RWPE1 (cell line): Measurements from ENCODE around the gene FUT7.

Experiments used
- CTCF ChIA-PET: fragments of 350-600 bp; sonication (Branson Sonifier 250); formaldehyde crosslinking; extraction: SDS; loops from one replicate; lab custom pipeline; 2021; lab: Yijun Ruan, JAX
- POLR2A ChIA-PET: fragments of 400-600 bp; formaldehyde crosslinking; extraction: SDS; loops from one replicate; lab custom pipeline; 2020; ENCODE audit warnings: antibody characterized with exemption; ENCODE audit not compliant: low non-redundant PET; lab: Yijun Ruan, JAX
- DNase-seq: peaks from one replicate; pipeline ENCODE4 v3.0.0; 2012; ENCODE audit warnings: low spot score
- H3K27ac ChIP-seq: fragments of 450-650 bp; 2 replicates; pipeline ENCODE4 v1.5.1; 2017
- TF ChIP-seq, protein P1 (sequence below): fragments of 450-650 bp; conservative IDR thresholded peaks from 2 replicates; pipeline ENCODE4 v1.5.1; 2017; ENCODE audit warnings: low read depth, mild to moderate bottlenecking

The FUT7 gene

DNA sequence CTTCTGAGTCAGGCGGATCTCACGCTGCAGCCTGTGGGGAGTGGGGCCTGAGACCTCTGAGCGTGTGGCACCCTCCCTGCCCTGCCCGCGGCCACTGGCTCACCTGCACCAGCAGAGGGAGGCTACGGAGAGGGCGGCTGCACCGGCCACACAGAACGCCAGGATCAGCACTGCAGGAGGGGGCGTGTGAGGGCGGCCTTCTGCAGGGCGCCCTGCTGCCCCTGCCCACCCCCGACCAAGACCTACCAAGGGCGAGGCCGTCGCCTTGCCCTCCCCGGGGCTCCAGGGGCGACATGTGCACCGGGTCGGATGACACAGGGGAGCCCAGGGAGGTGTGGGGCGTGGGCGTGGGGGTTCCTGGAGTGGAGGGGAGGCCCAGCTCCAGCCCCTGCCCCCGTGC, 8.7 kb upstream of the FUT7 start:
- TF ChIP-seq, protein P1, sequence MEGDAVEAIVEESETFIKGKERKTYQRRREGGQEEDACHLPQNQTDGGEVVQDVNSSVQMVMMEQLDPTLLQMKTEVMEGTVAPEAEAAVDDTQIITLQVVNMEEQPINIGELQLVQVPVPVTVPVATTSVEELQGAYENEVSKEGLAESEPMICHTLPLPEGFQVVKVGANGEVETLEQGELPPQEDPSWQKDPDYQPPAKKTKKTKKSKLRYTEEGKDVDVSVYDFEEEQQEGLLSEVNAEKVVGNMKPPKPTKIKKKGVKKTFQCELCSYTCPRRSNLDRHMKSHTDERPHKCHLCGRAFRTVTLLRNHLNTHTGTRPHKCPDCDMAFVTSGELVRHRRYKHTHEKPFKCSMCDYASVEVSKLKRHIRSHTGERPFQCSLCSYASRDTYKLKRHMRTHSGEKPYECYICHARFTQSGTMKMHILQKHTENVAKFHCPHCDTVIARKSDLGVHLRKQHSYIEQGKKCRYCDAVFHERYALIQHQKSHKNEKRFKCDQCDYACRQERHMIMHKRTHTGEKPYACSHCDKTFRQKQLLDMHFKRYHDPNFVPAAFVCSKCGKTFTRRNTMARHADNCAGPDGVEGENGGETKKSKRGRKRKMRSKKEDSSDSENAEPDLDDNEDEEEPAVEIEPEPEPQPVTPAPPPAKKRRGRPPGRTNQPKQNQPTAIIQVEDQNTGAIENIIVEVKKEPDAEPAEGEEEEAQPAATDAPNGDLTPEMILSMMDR, result no peak
- CTCF ChIA-PET, result interaction anchor here (0.5 to 2.6 kb wide), 3 partner anchors 12 to 27 kb away, joined by 4 to 26 read pairs (median 4); partner anchors contain the start of gene ABCA2
- POLR2A ChIA-PET, result no interaction called here
- no peak overlapping the region for H3K27ac ChIP-seq
- DNase-seq, result no peak

DNA sequence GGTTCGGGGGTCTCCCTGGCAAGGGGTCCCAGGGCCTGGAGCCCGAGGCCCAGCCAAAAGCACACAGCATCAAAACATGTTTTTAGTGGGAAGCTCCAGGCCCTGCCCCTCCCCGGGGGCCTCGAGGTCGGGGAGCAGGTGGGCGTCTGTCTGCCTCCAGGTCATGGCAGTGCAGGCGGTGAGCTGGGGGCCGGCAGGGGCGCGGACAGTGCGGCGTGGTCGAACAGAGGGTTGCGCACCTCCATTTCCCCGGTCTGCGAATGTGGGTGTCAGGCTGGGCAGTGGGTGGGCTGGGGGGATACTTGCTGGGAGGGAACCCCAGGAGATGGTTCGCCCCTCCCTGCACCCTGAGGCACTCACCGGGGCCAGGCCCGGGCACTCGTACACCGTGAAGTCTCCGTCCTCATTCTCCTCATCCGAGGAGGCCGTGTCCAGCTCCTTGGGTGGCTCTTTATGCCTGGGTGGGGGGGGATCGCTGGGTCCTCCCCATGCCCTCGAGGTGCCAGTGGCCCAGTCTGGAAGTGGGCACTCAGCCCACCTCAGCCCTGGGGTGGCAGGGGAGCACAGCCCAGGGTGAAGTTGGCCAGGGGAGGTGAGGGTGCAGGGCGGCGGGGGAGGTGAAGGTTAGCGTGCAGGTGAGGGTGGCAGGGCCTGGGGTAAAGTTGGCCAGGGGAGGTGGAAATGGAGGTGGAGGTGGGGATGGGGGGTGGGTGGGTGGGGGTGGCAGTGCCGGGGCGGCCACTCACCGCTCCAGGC, 7.9 kb upstream of the FUT7 start:
- no peak overlapping the region for H3K27ac ChIP-seq
- DNase-seq, result no peak

DNA sequence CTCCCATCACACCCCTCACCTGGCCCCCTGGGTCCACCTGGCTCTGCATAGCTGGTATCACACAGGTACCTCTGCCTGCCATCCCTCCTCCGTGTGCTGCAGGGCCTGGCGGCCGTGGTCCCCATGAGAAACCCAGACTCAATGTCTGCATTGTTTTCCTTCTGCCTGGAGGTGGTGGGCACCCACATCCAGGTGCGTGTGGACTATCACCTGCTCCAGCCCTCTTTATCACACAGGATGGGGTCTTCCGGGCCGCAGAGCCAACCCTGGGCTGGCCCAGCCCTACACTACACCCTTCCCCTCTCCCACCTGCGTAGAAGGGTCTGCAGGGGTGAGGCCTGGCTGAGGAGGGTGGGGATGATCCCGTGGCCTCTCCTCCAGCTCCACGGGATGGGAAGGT, 7.0 kb upstream of the FUT7 start:
- TF ChIP-seq, protein P1, result no peak
- H3K27ac ChIP-seq, result no peak overlapping the region
- no peak for DNase-seq
- CTCF ChIA-PET, result interaction anchor here (0.5 to 6.3 kb wide), 7 partner anchors 10 to 127 kb away, joined by 3 to 97 read pairs (median 3); partner anchors contain the start of genes ABCA2, C8G and FBXW5
- POLR2A ChIA-PET, result no interaction called here

More for the DNA sequence above, 7.9 kb upstream of the FUT7 start:
- ChIA-PET CTCF (interaction anchor here (1.8 to 6.3 kb wide), 3 partner anchors 11 to 94 kb away, joined by 4 to 97 read pairs (median 26); partner anchors contain the start of genes ABCA2, C8G and FBXW5), POLR2A (interaction anchor here (0.6 kb wide), 1 partner anchor 48 kb away, joined by 3 read pairs; no protein-coding TSS in a partner anchor)
- TF ChIP-seq, protein P1, result no peak

DNA sequence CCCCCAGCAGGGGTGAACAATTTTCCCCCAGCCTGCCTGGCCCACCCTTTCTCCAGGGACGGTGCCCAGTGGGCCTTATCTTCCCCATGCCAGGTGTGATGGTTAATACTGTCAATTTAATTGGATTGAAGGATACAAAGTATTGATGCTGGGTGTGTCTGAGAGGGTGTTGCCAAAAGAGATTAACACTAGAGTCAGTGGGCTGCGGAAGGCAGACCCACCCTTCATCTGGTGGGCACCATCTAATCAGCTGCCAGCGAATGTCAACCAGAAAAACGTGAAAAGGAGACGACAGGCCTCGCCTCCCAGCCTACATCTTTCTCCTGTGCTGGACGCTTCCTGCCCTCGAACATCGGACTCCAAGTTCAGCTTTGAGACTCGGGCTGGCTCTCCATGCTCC, 5.6 kb upstream of the FUT7 start:
- no peak for DNase-seq
- CTCF ChIA-PET, result interaction anchor here (0.6 to 6.3 kb wide), 6 partner anchors 10 to 189 kb away, joined by 3 to 97 read pairs (median 25); partner anchors contain the start of genes ABCA2, C8G, FBXW5 and NPDC1
- POLR2A ChIA-PET, result no interaction called here

DNA sequence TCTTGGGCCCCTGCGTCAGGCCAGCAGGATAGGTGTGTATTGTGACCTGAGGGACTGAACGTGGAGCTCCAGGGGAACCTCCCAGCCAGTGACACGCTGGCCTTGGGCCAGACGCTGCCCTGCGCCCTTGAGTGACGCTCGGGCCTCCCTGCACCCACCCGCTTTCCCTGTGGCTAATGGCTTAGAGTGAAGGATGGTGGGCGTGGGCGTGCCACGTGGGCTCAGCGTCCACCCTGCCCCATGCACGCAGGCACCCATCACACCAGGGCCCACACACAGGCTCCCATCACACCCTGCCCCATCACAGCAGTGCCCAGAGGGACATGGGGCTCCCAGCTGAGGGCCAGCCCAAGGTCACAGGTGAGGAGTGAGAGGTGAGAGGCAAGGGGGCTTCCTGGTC, 5.1 kb upstream of the FUT7 start:
- TF ChIP-seq, protein P1, result no peak
- DNase-seq, result no peak
- POLR2A ChIA-PET, result no interaction called here
- CTCF ChIA-PET, result interaction anchor here (0.6 to 6.3 kb wide), 8 partner anchors 10 to 189 kb away, joined by 3 to 97 read pairs (median 6); partner anchors contain the start of genes ABCA2, C8G, FBXW5 and NPDC1
- H3K27ac ChIP-seq, result peak overlapping the region; percentile 3; the same call in 1 of the 2 replicates

More for the DNA sequence above, 5.6 kb upstream of the FUT7 start:
- peak overlapping the region; percentile 3; the same call in 1 of the 2 replicates for H3K27ac ChIP-seq
- TF ChIP-seq, protein P1, result no peak

DNA sequence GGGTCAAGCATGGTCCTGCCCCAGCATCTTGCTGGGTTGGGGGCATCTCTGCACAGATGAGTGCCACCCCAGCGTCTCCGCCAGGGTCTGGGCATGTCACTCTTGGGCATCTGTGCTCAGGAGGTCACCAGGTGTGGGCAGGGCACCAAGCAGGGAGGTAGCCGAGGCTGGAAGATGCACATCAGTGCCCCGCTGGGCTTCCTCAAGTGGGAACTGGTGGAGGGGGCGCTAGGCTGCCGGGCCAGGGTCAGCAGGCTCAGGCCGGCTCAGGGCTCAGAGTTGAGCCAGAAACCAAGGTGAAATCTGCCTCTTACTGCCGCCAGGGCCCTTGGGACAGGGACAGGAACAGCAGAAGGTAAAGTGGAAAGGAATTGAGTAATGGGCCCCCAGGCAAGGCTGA, 4.0 kb upstream of the FUT7 start:
- no peak for DNase-seq
- H3K27ac ChIP-seq, result no peak overlapping the region
- CTCF ChIA-PET, result interaction anchor here (0.6 to 6.3 kb wide), 26 partner anchors 8 to 258 kb away, joined by 3 to 97 read pairs (median 7); partner anchors contain the start of genes ABCA2, AJM1, C8G and CLIC3
- TF ChIP-seq, protein P1, result no peak
- POLR2A ChIA-PET, result no interaction called here
